Kasumi-1 (cell line): ENCODE results near the gene SLC15A4.

ENCODE experiments used
- DNase-seq, 2 experiments: peaks; one replicate each; lab custom pipeline; 2025; lab: John Stamatoyannopoulos, UW

SLC15A4 gene

DNA sequence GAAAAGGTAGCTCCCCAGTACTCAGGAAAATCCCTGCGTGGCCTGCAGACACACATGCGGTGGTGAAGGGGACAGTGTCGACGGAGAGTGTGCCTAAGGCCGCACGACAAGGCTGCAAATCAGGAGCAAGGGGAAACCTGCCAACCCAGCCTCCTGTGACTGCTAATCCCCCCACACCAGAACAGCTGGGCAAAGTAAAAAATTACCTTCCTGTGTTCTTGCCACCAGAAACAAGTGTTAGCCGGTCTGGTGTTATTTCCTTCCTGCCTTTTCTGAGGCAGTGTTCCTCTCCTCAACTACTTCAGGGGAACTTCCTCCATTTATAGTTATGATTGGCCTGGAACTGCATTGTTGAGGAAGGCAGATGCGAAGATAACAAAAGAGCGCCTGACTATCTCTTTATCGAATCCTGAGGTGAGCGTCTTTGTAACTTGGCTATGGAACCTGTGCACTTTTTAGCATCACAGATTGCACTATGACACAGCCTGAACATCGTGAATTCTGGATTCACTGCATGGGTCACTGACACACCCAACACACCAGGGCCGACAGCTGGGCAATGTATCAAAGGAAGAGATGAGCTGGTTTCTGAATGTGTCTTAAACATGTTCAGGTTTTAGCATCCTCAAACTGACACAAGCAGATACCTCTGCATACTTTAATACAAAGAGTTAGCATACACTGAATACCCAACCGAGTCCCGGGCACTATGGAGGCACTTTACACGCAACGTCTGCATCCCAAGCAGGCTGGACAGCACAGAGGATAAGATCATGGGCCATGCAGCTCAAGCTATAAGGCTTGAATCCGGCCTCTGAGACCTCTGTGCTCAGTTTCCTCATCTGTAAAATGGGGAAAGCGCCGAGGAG lies 28.9 kb downstream of the SLC15A4 start:
- DNase-seq: peak; percentile 91 to 92

DNA sequence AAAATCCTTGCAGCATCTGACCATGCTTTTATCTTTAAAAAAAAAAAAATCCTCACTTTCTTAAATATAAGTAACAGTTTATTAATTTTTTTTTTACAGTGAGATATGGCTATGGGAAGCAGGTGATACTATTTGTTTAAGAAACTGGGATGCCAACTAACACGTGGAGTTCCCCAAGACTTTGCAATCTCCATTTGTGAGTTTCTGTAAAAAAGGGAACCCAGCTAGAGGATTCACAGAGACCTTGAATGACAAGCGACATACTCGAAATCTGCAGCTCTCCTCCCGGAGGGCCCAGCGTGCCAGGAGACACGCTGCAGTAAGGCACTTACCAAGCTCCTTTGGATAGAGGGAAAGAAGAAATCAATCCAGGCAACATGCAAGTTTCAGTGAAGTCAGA lies 30.1 kb downstream of the SLC15A4 start:
- peak; percentile 9 to 34 for DNase-seq

DNA sequence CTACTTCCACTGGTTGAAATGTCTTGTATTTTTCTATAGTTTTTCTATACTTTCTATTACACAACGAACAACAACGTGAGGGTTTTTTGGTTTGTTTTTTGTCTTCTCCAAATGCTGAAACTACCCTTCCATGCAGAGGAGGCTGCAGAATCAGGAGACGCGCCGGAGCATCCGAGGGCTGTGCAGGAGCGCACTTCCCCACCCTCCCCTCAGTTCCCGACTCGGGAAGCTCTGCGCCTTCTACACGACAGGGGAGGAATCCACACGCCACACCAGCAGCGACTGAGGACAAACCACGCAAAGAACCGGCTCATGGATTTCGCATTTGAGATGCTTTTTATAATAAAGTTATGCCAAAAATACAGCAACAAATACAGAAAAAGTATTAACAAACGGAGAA lies 30.9 kb downstream of the SLC15A4 start:
- DNase-seq: no peak

DNA sequence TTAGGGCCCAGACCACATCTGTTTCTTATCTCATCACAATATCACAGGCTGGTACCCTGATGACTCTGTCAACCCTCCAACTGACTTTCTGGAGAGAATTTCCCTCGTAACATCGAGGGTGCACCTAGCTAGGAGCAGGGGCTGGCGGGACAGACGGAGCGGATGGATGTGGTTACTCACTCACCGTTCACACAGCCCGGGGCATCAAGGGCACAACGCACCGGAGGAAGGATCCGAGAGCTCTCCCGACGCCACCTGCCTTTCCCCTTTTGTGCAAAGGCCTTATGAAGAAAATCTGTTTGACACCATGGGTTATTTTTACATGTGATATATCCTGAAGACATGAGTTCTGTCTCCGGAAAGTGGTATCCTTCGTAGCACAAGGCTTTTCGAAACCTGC lies 31.4 kb downstream of the SLC15A4 start:
- DNase-seq: no peak

- no peak for DNase-seq
Observed at GRCh38 chr12:128791395-128792322, 32.1 kb downstream of the SLC15A4 start.

DNA sequence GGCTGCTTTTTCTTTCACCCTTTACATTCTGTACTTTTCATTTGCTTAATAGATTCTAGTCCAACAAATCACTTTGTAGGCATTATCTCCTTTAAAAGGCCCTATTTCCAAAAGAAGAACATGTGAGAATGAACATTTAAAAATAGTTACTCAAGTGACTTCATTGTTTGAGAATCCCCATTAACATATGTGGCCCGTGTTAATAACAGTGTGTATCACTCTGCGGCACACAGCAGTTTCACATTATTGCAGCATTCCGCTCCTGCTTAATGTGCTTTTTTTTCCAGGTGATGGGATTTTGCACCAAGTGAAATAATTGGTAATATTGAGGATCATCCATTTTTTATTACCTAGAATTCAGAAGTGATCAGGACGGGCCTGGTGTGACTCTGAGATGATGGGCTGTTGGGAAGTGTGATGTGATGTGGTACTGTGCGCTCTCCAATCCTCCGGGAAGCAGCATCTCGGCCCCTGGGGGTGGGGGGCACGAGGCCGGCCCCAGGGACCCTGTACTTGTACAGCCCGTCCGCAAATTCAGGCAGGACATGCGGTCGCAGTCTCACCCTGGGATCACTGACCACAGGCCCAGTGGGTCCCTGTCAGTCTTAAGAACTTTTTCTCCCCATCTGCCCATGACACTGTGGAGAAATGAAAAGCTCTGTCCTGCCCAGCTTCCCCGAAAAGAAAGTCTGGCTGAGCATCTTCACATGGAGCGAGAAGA lies 32.9 kb downstream of the SLC15A4 start:
- no peak for DNase-seq

- DNase-seq: no peak
Observed at GRCh38 chr12:128790221-128790620, 33.5 kb downstream of the SLC15A4 start.

DNA sequence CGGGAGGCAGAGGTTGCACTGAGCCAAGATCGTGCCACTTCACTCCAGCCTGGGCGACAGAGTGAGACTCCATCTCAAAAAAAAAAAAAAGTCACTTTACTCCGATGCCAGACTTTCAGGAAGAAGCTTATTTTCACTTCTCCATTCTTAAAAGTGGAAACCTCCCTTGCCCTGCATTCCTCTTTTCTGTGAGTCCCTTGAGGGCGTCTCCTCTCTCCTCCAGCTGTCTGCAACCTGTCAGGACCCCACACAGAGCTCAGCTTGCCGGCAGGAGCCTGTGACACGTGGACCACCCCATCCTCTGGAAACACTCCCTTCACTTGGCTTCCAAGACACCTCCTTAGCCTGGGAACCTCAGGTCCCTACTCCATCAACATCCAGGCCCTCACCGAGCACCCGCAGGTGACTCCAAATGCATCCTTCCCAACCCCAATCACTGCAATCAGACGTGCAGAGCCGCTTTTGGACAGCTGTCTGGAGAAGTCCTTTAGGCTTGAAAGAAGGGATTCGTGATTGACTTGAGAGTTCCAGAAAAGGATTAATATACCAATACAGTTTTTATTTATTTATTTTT lies 34.3 kb downstream of the SLC15A4 start:
- peak; percentile 35 to 41 for DNase-seq

DNA sequence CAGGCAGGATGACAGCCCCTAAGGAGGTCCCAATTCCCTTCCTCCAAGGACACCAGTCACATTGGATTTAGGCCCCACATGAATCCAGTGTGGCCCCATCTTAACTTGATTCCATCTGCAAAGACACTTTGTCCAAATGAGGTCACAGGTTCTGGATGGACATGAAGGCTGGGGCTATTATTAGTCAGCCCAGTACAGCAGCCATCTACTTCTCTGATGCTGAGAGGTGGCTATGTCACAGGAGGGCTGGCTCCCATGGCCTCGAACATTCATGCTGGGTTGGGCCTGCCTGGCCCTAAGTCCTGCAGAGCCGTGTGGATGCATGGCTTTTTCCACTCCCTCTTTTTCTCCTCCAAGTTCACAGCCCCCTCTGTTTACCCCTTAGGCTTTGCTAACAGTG lies 35.9 kb downstream of the SLC15A4 start:
- no peak for DNase-seq

DNA sequence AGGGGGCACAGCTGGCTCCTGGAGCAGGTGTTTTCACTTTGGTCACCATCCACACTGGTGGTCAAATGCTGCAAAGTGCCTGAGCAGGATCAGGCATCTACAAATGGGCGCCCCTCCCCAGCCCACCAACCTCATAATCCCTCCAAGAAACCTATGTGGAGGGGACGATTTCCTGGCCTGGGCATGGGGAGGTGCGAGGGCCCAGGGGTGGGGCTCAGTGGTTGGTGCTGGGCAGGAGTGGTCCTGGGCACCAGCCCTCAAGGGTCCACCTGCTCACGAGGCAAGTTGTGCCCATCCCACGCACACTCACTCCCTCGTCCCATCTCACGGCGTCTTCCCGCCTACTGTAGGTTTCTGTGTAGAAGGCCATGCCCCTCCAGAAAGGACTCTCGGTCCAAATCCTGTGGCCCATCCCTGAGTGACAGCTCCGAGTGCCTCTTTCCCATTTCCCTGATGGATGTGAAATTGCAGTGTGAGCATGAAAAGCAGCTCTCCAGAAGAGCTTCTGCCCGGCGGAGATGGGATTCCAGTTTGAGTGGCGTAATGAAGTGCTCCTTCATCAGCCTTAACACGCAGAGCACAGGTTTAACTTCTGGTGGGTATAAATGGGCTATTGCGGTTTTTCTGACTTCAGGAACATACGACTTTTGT lies 36.9 kb downstream of the SLC15A4 start:
- DNase-seq: no peak

- no peak for DNase-seq
Observed at GRCh38 chr12:128784030-128784760, 39.6 kb downstream of the SLC15A4 start.

DNA sequence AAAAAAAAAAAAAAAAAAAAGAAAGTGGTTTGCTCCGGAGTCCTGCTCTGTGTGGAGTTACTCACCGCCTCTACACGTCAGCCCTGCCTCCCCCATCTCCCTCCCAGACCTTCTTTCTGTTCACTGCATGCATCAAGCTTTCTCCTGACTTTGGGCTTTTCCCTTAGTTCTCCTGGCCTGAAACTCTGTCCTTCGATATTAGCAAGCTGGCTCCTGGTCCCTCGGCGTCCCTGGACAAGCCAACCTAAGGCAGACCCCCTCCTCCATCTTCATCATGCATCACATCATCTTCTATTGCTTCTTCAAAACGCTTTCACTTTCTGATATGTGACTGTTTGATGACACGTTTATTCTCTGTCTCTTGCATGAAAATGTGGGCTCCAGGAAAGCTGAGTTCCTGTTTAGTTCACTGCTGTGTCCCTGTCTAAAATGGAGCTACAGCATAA lies 40.6 kb downstream of the SLC15A4 start:
- DNase-seq: no peak

DNA sequence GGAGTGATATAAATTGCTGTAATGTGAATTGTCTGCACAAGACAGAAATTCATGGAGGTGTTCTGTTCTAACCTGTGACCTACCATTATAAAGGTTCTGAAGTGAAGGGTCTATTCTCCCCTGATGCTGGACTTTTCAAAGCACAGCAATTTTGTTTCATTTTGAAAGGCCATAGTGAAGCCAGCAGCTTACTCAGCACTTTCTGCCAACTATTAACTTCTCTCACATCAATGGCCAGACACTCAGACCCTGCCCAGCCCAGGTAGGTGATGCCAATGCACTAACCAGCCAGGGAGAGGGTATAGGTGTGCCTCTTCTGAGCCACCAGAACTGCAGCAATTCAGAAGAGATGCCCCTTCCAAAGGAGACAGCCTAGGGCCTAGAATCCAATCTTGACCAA lies 43.9 kb downstream of the SLC15A4 start:
- DNase-seq: no peak

GRCh38 chr12:128772249-128772648 lies 51.5 kb downstream of the SLC15A4 start:
- no peak for DNase-seq

GRCh38 chr12:128771681-128772080 lies 52.1 kb downstream of the SLC15A4 start:
- DNase-seq: no peak

GRCh38 chr12:128767518-128767917 lies 56.2 kb downstream of the SLC15A4 start:
- no peak for DNase-seq

- no peak for DNase-seq
Observed at GRCh38 chr12:128766738-128767501, 56.8 kb downstream of the SLC15A4 start.

- DNase-seq: no peak
Observed at GRCh38 chr12:128763395-128763794, 60.4 kb downstream of the SLC15A4 start.

DNA sequence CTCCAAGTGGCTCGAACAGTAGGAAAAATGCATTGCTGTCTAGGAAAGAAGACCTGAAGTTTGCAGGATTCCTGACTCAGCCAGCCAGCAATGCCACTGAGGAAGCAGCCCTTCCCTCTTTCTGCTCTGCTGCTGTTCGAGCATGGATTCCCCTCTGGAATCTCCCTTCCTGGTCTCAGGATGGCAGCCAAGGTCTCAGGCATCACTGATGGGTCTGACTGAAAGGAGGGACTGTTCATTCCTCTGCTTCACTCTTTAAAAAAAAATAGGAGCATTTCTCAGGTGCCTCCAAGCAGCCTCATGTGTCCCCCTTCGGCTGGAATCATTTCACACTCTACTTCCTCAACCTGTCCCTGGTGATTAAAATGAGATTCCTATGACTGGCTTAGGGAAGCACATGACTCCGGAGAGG lies 62.4 kb downstream of the SLC15A4 start:
- DNase-seq: no peak

DNA sequence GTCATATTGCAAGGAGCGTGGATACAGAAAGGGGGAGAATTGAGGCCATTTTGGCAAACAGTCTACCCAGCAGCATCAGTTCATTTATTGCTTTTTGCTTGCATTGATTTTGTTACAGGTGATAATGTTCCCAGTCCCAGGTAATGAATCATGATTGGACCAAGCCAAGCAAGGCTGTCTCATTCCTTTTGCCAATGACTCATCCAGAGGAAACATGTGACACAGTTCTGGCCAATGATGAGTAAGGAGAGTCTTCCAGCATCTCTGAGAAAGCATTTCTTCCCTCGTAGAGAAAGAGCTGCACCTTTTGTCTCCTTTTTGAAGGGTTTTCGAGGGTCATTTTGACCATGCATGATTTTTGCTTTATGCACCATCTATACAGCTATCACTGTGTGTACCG lies 68.2 kb downstream of the SLC15A4 start:
- no peak for DNase-seq
